H1 (cell line): Measurements from ENCODE around the gene EFEMP2. TPM values are rescaled to one million over a fixed set of nuclear protein-coding genes. Genes with fewer than 3 reads are reported as not detected.
A peak's percentile ranks its signal among the peaks of the same experiment; 100 is the strongest.

Source experiments
- CHD7 ChIP-seq: fragments of 300-600 bp; sonication (generic); IDR thresholded peaks from 2 replicates; pipeline ENCODE4 v1.7.1; 2012; ENCODE audit warnings: low read length, moderate library complexity, mild to moderate bottlenecking, inconsistent platforms; ENCODE audit not compliant: insufficient replicate concordance
- FOSL1 ChIP-seq: IDR thresholded peaks from 2 replicates; pipeline ENCODE4 v1.6.1; 2011; ENCODE audit warnings: mild to moderate bottlenecking, low read depth, low read length, moderate library complexity; ENCODE audit not compliant: insufficient read depth
- GTF2F1 ChIP-seq: IDR thresholded peaks from 2 replicates; pipeline ENCODE4 v1.6.1; 2012; ENCODE audit warnings: low read depth, low read length, improper control_type of control experiment, borderline replicate concordance
- NRF1 ChIP-seq: IDR thresholded peaks from 2 replicates; pipeline ENCODE4 v1.6.1; 2011; ENCODE audit warnings: mild to moderate bottlenecking, low read depth, low read length, improper control_type of control experiment
- POLR2AphosphoS5 ChIP-seq: IDR thresholded peaks from 2 replicates; pipeline ENCODE4 v1.6.1; 2011; ENCODE audit warnings: low read depth, low read length
- SIN3A ChIP-seq, 2 experiments: IDR thresholded peaks in 1 of 2; conservative IDR thresholded peaks in 1 of 2; 2 replicates each; pipeline ENCODE4 v1.6.1; 2011 to 2012; ENCODE audit warnings: low read length in 2 of 2, improper control_type of control experiment in 1 of 2, low read depth in 1 of 2, mild to moderate bottlenecking in 1 of 2
- SP1 ChIP-seq: IDR thresholded peaks from 2 replicates; pipeline ENCODE4 v1.6.1; 2011; ENCODE audit warnings: low read depth, low read length
- ZNF274 ChIP-seq: IDR thresholded peaks from 2 replicates; pipeline ENCODE4 v1.7.0; 2012; ENCODE audit warnings: low read length, borderline replicate concordance; ENCODE audit errors: extremely low read depth
- polyA plus RNA-seq, 7 experiments: library from polyadenylated mRNA; depleted of rRNA in 3 of 7; stranded (reverse) in 5 of 7; unstranded in 2 of 7; fragments of >200 nt in 5 of 7; fragments of 200-250 nt in 2 of 7; gene quantifications; 1 replicate in 5 of 7; 2 replicates in 1 of 7; 4 replicates in 1 of 7; pipeline versions ENCODE4 v1.2.1 to v1.2.3, GENCODE V29; 2011 to 2013; ENCODE audit warnings: missing spikeins in 2 of 7, mixed read lengths in 2 of 7
- total RNA-seq: library from RNA; stranded (reverse); fragmentation: NEBNext Ultra II Directional; extraction: Animal tissue kit (Norgen Biotek cat#: 25700); gene quantifications from 2 replicates; pipeline ENCODE4 v1.2.1, GENCODE V29; 2021

Gene EFEMP2
- total and polyA plus RNA-seq, 2 of the 8 experiments (the other 6 are each of a cell fraction or from before 2014, with no cell fraction given): 8.8 to 17.2 TPM

GRCh38 chr11:65854852-65855837 lies 17.5 kb downstream of the EFEMP2 start (continued):
- no peak for TF ChIP-seq CHD7
- no peak for TF ChIP-seq GTF2F1
- peak; percentile 14; the same call in 1 of the 2 replicates for TF ChIP-seq POLR2AphosphoS5
- TF ChIP-seq NRF1: no peak
- TF ChIP-seq SIN3A (conservative IDR thresholded peaks at IDR 0.05 in 1 of 2, IDR thresholded peaks at IDR 0.05 in 1 of 2; ENCODE audit: low read depth in 1 of 2, low read length in 2 of 2): 0 out of 4 replicates have a peak, but pooled peaks of 1 of the 2 experiments have one; percentile 59
- peak; percentile 68; the same call in 1 of the 2 replicates for TF ChIP-seq SP1
- TF ChIP-seq FOSL1: no peak
- no peak for TF ChIP-seq ZNF274
